HG03571 (cell line): ENCODE data around the gene DBT.
"Not testable (repeated sequence)": the region's sequence is repeated elsewhere in the genome, so short reads cannot be mapped to it uniquely, and the experiment has no call there.

Experiments used
- ATAC-seq: cut with Tn5 transposase; IDR thresholded peaks from one replicate; pipeline ENCODE4 v1.9.1; 2021; ENCODE audit not compliant: unreplicated experiment

The DBT gene

GRCh38 chr1:100202703-100203102 is 46.9 kb downstream of the DBT start:
- not testable (repeated sequence) for ATAC-seq

DNA sequence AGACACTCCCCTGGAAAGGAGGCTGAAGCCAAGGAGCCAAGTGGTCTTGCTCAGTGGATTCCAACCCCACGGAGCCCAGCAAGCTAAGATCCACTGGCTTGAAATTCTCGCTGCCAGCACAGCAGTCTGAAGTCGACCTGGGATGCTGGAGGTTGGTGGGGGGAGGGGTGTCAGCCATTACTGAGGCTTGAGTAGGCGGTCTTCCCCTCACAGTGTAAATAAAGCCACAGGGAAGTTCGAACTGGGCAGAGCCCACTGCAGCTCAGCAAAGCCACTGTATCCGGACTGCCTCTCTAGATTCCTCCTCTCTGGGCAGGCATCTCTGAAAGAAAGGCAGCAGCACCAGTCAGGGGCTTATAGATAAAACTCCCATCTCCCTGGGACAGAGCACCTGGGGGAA is 49.6 kb downstream of the DBT start:
- not testable (repeated sequence) for ATAC-seq

DNA sequence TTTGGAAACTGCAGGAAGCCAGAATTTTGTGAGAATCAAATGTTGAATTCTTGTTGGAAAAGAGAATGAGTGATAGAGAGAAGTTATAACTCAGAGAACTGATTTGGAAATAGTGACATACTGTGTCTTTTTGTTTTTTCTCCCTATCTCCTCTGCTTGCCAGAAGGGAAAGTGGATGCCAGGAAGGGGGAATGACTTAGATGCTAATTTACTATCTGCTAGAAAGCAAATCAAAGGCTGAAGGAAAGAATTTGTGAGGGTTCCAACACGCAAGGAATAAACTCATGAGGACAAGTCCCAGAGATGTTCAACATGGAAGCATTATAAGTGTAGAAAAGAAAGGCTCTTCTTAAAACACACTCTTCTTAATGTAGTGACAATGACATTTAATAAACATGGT is 51.0 kb downstream of the DBT start:
- no peak for ATAC-seq

DNA sequence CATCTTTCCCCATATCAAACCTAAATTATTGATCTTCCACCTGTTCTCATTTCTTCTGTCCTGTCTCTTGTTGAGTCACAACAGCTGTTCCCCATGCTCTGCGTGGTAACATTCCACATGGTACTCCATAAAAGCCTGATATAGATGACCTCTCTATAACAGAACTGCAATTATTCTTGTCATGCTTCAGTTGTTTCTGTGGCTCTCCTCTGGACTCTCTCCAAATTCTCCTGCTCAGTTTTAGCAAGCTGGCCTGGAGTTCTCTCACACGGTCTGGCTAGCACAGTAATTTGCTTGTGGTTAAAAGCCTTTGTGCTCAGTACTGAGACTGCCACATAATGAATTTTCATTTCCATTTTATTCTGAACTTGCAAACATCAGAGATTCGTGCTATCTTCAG is 61.0 kb downstream of the DBT start:
- ATAC-seq, result no peak

GRCh38 chr1:100187912-100188311 is 61.7 kb downstream of the DBT start:
- ATAC-seq, result no peak

GRCh38 chr1:100184536-100184935 is 65.1 kb downstream of the DBT start:
- peak; percentile 62 for ATAC-seq

DNA sequence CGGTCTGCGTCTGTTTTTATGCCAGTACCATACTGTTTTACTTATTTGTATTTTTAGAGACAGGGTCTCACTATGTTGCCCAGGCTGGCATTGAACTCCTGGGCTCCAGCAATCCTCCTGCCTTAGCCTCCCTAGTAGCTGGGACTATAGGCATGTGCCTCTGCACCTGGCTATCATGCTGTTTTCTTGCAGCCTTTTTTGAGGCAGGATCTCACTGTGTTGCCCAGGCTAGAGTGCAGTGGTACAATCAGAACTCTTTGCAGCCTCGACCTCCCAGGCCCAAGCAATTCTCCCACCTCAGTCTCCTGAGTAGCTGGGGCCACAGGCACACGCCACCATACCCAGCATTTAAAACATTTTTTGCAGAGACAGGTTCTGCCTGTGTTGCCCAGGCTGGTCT is 66.3 kb downstream of the DBT start:
- ATAC-seq, result no peak

- ATAC-seq, result no peak
Measured at GRCh38 chr1:100178091-100178490, 71.5 kb downstream of the DBT start, which contains the start of gene LRRC39. Gene LRRC39, minus strand, starts transcription at chr1:100178256. Its CDS starts 9,740 bp downstream, at chr1:100168516.

- ATAC-seq, result no peak
Measured at GRCh38 chr1:100177295-100178041, 72.2 kb downstream of the DBT start.

DNA sequence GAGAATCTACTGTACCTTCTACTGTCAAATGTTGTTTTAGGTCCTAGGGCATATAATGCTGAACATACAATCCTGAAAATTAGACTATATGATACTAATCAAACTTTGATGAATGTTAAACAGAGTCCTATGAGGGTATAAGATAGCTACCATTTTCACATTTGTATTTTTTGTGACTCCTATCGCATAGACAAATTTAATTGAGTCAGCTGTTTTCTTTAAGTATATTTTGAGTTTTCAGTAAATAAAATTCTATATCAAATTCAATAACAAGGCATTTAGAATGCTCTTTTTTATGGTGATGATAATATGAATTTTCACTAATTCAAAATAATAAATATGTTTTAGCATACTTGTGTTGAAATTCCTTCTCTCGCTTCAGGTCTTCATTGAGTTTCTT is 81.6 kb downstream of the DBT start:
- ATAC-seq, result no peak

GRCh38 chr1:100164702-100165101 is 84.9 kb downstream of the DBT start:
- ATAC-seq, result no peak

GRCh38 chr1:100164216-100164615 is 85.4 kb downstream of the DBT start:
- no peak for ATAC-seq

DNA sequence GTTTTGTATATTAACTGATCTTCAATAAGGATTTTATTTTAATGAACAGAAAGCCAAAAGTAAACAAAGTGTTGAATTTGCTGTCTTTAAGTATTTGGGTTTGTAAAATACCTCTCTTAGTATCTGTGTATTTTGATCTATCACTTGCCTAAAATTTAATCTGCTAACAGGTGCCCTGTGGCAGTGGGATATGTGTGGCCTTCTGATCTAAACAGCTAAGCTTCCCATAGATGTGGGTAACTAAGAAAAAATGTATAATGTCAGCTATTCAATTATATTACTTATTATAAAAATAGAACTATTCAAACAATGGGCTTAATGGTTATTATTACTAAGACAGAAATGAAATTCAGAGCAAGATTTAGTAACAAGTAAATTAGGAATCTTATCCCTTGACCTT is 86.8 kb downstream of the DBT start:
- ATAC-seq, result no peak

DNA sequence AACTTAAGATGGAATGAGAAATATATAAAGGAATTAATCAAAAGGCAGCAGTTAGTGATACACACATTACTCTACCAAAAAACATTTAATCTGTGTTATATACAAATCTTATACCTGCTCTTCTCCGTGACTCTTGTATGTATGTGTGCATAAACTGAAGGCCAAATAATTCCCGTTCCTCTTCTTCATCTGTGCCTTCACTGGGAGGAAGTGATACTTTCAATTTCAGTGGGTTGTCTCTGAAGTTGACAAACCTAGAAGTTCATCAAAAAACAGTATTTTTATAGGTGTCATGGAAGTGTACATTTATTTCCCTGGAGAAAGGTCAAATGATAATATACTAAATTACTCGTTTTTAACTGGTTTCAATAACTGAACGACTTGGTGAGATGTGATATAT is 97.4 kb downstream of the DBT start:
- peak; percentile 59 for ATAC-seq

GRCh38 chr1:100151679-100152078 is 98.0 kb downstream of the DBT start:
- no peak for ATAC-seq

- ATAC-seq, result no peak
Measured at GRCh38 chr1:100147875-100148274, 101.8 kb downstream of the DBT start.

- no peak for ATAC-seq
Measured at GRCh38 chr1:100146958-100147357, 102.7 kb downstream of the DBT start.

DNA sequence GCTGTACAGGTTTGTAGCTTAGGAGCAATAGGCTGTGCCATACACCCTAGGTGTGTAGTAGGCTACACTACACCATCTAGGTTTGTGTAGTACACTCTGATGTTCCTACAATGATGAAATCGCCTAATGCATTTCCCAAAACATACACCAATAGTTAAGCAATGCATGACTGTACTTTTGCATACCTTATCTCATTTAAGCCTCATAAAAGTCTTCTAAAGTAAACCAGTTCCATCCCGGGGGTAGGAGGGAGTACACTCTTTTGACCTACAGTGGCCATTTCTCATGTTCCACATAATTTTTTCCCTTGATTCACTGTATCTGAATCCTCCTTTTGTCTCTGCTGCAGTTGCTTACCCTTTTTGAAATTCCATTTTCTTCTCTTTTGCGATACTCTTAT is 104.5 kb downstream of the DBT start:
- ATAC-seq, result no peak

DNA sequence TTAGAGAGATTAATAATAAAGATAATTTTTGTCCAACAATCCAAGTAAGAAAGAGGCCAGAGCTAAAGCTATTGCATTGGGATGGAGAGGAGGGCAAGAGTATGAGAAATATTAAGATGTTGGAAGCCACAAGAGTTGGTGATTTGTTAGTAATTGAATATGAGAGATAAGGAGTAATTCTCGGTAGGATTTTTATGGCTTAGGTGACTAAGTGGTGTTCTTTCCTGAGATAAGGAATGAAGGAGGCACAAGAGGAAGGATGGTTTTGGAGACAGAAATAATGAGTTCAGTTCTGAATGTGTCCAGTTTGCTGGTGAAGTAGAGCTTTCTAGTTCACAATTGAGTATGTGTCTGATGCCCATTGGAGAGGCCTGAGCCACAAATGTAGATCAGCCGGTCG is 107.3 kb downstream of the DBT start:
- no peak for ATAC-seq

- no peak for ATAC-seq
Measured at GRCh38 chr1:100141192-100141591, 108.4 kb downstream of the DBT start.

DNA sequence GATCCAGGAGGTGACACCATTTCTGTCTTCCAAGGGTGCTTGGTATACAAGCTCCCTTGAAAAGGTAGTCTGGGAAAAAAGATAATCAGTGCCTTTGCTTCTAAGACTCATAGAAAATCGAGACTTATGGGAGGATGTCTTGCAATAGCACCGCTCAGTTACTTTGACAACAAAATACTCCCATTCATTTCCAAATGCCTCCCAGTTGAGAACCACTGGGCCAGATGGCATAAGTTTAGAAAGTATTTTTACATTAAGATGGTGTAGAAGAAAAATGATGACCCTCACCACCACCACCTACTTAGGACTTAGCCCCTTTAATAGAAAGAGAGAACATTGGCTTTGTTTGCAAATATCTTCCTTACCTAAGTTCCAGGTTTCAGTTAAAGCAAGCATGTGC is 112.0 kb downstream of the DBT start:
- no peak for ATAC-seq
